HG03103 (cell line): Measurements from ENCODE around the gene TMA7B.

ENCODE experiments used
- ATAC-seq: cut with Tn5 transposase; IDR thresholded peaks from one replicate; pipeline ENCODE4 v1.9.1; 2021; ENCODE audit warnings: low read depth; ENCODE audit not compliant: unreplicated experiment

TMA7B gene

DNA sequence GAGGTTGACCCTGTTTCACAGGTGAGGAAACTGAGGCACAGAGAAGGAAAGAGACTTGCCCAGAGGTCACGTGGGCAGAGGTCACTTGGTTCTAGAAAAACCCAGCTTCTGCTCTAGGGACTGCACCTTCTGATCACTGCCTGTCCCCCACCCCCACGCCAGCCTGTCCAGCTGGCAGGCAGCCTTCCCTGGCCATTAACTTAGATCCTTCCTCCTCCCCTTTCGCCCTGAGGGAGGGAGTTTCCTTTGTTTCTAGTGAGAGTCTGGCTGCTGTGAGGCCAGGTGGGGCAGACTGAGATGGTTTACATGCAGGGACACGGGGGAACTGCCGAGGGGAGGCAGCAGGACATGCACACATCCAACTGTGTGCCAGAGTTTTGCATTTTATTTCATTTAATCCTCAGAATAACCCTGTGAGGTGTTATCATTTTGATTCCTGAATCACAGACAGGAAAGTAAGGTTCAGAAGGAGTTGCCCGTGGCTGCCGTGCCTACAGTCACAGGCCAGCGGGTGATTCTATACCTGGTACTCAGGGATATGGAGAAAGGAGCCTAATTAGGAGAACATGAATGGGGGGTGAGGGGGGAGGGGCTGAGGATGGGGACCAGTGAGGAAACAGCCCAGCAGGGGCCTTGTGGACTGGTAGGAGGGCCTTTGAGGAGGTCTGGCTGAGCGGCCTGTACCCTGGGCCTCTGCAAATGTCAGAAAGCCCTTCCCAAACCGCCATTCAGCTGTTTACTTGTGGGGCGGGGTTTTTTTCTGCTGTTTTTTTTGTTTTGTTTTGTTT, 37.9 kb downstream of the TMA7B start:
- no peak for ATAC-seq

DNA sequence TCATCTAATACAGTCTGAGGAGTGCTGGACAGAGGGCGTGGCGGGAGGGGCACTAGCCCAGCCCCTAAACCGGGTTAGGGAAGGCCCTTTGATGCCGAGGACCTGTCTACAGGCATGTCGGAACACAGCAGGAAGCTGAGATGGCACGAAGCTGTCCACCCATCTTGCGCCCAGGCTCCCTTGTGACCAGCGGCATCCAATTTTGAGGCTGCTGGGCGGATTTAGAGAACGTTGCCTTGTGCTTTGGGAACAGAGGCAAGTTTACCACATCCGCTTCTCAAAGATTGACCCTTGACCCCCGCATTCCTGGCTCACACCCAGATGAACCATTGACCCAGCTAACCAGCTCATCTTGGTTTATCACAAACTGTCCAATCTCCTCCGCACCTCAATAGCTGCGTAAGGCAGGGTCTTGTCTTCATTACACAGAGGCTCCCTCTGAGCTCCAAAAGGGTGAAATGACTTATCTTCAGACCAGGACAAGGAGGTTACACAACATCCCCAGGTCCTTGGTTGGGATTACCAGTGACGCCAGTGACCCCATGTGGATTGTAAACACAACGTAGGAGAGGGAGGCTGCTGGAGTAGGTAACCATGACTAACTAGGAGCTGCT, 39.1 kb downstream of the TMA7B start:
- no peak for ATAC-seq

DNA sequence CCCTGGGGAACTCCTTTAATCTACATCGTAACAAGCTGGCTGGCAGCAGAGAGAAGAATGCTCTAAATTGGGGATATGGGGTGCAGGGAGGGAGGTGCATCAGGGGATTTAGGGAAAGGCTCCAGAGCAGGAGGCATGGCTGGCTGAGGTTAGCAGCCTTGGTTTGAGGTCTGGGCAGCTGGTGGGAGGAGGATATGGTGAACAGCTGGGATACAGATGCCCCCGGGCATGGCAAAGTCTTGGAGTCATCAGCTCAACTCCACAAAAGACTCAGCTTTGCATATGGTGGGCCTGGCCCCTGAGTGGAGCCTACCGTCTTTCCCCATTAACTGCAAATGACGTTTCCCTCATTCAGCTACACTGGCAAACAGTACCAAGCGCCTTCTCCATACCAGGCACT, 40.0 kb downstream of the TMA7B start:
- ATAC-seq, result no peak

DNA sequence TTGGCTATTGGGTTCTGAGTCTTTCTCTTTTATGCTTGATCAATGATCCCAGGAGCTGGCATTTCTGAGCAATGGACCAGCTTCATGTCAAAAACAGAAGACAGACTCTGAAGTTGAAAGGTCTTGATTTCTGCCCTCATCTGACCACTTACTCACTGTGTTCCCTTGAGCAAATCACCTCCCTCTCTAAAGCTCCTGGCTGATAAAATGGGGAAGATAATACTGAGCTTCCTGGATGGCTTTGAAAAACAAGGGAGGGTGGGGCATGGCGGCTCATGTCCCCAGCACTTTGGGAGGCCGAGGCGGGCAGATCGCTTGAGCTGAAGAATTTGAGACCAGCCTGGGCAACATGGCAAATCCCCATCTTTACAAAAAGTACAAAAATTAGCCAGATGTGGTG, 40.9 kb downstream of the TMA7B start:
- ATAC-seq, result no peak

DNA sequence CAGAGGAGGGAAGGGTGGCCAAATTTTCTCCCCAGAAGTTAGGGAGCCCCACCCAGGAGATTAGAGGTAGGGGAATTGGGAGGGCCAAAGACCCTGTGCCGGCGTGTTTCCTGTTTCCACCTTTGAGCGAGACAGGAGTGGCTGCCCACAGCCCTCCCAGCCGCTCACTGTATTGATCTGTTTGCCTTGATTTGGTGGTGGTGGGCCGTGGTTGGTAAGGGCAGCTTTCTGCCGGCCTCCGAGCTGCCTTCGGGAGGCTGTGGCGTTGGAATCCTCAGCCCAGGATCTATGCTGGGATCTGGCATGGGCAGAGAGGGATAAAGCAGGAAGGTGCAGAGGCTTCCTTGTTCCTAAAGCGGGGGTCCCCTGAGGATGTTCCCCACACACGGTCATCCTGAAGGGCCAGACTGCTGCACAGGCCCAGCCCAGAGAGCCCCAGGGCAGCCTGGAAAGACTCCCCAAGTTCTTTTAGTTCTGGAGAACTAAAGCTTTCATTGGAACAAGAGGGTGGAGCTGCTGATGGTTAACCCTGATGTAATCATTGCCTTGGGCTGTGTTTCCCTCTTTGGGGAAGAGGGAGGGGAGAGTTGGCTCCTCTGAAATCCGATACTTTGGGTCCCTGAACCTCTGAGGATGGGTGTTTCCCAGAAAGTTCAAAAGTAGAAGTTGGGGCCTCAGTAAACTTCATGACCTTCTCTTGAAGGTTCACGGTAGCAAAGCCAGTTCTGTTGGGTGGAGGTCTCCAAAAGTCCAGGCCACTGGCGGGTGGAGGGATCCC, 41.8 kb downstream of the TMA7B start:
- ATAC-seq, result no peak

DNA sequence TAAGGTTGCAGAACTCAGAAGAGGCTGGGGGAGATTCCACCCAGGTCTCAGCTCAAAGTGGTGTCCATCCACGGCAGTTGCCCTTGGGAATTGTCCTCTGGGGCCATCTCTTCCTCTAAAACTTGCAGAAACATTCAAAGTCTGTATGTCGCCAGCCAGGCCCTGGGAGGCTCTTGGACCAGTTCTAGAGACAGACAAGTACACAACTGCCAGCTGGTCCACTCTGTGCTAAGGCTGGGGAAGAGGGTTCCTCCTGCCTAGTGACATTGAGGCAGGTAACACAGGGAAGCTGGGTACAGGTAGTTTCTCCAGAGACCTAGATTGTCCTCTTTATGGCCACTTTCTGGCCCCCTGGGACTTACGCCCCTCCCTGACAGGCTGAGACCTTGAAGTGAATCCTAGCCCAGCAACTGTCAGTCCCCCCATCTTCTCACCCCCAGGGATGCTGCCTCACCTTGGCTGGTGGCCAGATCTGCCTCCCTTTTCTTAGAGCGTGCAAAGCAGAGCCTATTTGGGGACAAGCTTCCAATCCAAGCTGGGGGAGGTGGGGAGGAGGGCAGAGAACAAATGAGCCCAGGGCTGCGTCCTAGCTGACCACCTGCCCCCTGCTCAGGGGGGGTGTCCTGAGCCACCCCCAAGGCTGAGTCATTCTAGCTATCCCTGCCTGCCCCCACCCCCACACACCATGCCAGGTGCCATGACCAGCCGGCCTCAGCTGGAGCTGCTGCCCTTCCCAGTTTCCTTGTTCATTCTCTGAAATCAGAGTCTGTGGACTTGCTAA, 42.9 kb downstream of the TMA7B start:
- ATAC-seq, result no peak

DNA sequence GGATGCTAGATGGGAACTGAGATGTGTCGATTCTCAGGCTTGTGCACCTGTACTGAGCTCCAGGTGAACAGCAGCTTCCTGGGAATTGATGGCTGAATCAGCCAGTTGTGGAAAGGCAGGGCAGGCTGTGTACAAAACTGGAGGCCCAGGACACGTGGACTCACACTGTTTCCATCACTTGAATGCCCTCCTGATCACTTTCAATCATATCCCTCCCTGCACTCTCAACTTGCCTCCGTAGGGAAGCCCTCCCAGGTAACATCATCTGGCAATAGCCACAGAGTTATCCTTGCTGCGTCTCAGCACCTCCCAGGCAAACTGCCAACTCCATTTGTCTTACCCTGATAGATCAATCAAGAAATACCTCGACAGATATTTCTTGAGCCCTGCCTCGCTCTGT, 44.6 kb downstream of the TMA7B start:
- no peak for ATAC-seq

DNA sequence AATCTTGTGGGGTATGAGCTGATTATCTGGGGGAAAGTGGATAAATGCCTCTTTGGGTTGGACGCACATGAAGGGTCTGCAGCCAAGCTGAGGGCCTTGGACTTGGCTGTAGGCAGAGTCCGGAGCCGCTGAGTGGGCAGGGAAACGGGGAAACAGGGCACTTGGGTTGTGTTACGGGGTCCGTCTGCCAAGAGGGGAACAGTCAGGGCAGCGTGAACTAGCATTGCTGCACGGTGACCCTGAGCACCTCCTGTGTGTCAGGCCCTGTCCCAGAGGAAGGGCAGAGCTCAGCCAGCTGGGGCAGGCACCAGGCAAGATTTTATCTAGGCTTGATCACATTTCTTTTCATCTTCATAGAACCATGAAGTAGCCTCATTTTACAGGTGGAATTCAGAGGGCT, 46.4 kb downstream of the TMA7B start:
- no peak for ATAC-seq

DNA sequence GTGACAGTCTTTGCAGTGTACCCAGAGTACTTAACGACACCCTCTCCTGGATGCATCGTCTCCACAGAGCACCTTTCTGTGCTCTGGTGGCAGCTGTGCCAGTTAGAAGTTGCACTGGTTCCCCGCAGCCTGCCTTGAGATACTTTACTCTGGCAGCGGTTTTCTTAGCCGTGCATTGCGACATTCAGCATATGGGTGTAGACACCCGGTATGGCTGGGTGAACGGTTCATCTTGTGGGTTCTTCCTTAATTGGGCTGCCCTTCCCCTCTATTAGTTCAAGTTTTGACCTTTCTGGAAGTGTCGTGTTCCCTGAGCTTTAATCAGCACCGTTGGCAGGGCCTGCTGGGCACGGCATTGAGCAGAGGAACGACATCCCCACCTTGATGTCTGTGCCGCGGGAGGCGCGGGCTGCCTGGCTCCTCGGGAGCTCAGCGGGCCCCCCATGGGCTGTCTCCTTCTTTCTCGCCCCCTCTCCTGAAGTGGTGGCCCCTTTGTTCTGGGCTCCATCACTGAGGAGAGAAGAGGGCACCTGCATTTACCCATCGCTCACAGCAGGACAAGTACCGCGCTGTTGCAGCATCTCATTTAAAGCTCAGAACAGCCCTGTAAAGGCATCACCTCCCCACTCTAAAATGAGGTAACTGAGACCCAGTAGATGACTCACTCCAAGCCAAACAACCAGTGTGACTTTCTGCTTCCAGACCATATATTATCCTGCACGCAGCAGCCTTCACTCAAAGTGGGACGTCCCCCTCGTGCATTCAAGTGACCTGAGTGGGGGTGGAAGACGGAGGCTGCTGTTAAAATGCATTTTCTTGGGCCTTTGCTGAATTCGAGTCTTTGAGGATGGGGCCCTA, 47.9 kb downstream of the TMA7B start:
- no peak for ATAC-seq

DNA sequence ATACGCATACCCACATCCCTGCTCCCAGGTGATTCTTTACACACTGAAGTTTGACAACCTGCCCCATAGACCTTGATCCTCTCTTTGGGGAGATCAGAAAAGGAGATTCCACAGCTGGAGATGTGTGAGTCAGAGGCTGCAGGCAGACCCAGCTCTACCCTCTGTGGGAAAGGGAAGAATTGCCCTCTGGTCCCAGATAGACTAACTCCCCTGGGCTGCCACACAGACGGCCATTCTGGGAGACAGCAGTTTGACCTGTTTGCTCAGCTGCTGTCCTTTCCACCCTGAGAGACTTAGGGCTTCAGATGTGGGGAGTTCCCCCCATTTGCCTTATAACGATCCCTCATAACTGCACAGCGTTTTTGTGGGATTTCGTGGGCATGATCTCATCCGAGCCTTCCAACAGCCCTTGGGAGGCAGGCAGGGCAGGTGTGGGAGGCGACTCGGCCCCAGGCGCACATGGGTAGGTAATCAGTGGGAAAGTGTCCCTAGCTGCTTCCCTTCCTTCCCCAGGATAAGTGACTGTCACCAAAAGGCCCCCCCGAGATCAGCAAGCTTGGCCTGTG, 48.6 kb downstream of the TMA7B start:
- ATAC-seq, result no peak

DNA sequence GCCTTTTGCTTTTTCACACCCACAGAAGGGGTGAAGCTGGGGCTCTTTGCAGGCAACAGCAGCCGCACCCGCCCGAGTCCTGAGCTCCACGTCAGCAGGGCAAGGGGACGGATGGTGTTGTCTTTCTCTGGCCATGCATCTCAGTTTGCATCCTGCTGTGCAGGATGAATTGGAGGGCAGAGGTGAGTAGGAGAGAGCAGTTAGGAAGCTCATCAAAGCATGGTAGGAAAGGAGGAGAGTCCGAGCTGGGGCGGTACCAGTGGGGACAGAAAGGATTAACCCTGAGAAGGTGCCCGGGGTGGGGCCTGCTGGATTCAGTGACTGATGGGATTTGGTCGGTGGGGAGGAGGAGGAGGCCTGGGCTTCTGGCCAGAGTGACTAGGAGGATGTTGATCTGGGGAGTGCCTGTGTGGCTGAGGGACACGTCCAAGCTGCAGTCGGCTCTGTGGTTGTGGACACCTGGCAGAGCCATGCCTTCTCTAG, 49.1 kb downstream of the TMA7B start:
- no peak for ATAC-seq

DNA sequence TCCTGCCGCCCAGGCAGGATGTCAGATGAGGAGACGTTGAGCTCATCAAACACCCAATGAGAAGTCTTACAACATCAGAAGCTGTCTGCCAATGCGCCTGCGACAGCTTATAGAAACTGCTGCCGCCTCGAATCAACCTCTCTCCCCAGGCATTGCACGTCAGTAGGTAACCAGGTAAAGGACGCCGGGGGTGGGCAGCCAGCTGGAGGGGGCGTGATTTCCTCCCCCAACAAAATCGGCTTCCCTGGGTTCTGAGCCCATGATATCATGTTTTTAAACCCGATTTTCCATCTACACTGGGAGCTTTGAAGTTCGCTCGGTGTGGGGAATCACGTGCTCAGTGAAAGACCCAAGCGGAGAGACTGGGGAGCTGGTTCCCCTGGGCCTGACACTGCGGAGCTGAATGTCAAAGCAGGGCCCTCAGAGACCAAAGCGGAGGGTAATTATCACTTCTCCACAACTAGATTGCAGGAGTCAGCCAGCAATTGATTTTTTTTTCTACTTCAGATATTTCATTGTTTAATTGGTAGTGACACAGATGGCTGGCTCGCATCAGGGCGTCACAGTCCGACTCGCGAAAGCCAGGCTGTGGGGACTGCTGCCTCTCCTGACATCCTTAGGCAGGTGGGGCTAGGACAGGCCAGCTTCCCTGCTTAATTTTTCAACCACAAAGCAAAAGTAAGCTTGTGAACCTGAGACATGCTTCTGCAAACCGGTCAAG, 49.9 kb downstream of the TMA7B start:
- no peak for ATAC-seq

DNA sequence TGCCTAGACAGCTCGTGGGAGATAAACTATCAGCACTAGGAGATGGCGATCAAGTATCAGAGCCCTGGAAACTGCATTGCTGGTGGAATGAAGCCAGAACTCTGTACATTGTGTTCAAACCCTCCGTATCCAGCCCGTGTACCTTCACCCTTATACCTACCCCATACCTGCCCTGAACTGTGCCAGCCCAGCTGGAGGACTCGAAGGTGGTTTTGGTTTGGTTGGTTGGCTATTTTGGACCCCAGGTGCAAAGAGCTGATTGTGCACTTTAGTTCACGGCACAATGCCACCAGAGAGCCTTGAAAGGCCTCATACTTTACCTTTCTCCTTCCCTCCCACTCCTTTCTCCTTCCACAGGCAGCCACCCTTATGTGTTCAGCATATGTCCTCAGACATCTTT, 50.5 kb downstream of the TMA7B start:
- ATAC-seq, result no peak
